NCI-H2107 (cell line): ENCODE measurements around the gene RAPGEF5.

Experiments used
- DNase-seq: peaks from one replicate; lab custom pipeline; 2025; lab: John Stamatoyannopoulos, UW

RAPGEF5 gene

DNA sequence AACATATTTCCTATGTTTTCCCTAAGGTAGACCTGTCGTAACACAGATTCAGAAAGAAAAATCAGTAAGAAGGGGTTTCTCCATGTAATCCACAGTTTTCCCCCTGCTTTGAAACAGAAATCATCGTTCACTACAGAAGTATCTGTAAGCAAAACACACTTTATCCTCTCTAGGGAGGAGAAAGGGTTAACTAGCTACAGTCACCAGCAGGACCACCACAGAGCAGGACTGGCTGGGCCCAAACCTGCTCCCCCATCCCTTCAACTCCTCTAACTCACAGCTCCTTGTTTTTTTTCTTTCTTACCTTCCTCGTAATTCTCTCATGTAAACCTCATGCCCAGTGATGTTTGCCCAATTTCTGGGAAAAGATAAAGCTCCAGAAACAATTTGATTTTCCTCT lies 167.7 kb downstream of the RAPGEF5 start:
- DNase-seq = no peak

DNA sequence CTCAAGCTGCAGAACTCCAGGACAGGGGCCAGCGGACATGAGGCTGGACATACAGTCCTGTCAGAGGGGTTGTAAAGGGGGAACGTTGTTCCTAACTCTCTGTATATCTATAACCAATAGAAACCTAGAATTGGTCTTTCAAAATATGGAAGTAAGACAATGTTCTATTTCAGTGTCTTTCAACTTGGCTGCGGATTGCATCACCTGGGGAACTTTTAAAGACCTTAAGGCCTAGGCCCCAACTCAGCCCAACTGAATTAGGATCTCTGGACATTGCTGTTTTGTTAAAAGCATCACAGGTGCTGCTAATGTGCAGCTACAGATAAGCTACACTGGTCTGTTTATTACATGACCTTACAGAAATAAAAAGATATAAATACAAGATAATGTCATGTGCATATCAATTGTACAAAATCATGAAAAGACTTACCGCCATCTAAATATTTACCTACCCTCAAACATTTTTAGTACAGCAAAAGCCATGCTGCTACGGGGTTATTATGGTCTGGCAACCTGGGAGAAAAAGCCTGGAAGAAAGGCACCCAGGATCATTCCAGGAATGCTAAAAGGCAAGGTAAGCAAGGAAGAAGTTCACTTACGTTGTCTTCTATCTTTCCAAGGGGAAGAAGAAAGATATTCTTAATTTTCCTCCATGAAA lies 169.1 kb downstream of the RAPGEF5 start:
- DNase-seq = no peak

DNA sequence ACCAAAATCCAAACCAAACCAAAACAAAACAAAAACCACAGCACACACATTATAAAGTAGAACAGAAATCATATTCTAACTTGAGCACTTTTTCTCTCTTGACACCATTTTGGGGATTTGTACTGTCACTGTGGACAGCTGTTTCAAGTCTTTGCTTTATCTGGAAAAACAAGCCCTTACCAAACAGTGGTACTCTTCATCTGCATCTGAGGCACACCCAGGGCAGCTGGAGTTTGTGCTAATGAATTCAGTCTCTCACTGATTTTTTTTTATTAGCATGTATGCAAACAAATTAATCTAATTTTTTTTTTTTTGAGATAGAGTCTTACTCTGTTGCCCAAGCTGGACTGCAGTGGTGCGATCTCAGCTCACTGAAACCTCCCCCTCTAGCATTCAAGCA lies 171.4 kb downstream of the RAPGEF5 start:
- no peak for DNase-seq

DNA sequence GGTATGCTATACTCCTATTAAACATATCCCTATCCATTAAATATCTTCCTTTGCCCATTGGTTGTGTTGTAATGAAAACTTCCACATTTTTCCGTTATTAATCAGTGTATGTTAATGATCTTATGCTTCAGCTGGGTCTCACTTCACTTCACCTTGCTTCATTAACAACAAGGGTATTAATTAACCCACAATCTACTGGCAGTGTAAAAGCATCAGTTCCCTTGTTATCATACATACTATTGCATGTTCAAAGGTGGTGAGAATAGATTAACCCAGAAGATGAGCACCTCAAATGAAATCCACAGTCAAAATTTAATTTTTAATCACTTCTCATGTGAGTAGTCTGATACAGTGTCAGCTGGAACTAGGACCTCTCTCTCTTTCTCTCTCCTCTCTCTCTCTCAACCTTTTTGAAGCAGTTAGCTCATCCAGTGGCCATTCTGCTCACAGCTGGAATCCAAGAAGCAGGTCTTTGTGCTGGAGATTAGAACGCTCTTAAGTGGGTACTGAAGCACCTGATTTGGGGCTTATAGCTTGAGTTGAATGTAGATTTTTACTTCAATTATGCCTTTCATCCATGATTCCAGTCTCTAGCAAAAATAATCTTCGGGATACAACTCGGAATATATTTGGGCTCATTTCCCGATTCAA lies 172.3 kb downstream of the RAPGEF5 start:
- DNase-seq = no peak

DNA sequence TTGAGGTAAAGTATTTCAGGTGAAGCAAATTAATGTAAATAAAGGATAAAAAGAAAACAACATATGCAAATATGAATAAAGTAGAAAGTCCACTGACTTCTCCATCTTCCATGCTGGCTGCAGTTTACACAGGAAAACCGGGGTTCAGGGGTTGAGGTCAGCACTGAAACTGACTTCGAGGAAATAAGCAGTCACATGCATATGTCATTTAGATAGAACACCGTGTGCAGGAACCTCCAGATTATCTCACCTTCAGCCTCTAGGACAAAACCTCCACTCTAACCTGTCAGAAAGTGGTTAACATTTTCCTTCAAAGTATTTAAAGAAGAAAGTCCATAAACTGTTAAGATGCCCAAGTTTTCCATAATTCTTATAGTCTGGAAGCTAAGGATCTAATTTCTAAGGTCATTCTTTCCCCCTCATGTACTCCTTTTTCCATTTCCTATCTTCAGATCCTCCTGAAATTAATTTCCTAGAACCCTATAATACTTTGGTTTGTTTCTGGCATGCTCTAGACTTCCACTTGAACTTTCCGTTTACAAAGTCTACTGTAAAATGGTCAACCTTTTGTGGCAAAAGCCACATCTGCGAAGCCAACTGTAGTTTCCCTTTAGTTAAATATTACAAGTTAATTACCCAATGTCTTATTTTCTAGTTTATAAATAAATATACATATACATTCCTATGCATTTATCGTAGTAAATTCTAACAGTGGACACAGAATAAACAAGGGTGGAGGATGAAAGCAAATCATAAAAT lies 173.3 kb downstream of the RAPGEF5 start:
- DNase-seq = no peak

DNA sequence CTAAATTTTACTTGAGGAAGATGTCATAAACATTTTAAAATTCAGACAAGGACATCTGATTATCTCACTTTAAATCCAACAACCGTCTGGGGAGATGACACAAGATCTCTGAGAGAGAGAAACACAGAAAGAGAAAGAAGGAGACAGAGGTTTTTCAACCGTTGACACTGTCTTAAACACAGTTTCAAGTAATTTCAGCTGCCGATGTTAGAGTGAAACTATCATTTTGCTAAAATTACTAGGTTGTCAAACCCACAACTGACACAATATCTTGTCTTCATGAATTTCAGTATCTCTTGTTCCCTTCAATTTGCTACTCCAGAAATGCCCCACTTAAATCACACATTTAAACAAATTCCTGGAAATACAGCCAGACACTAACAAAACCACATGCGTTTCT lies 174.8 kb downstream of the RAPGEF5 start:
- DNase-seq = no peak

DNA sequence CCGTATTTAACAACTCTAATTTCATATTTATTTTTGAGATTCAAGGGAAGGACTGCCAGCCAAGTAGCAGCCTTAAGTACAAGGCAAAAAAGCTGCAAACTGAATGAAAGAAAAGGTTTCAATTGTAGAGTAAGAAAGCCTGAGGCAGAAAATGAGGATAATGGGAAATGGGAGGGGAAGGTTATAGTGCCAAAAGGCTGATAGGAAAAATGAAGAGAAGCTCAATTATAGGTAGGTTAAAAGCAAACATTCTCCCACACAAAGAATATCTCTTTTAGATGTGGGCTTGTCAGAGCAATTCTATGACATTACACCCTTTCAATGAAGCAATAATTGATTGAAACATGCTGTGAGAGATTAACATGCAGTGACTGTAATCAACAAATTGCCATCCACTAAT lies 175.3 kb downstream of the RAPGEF5 start:
- no peak for DNase-seq

DNA sequence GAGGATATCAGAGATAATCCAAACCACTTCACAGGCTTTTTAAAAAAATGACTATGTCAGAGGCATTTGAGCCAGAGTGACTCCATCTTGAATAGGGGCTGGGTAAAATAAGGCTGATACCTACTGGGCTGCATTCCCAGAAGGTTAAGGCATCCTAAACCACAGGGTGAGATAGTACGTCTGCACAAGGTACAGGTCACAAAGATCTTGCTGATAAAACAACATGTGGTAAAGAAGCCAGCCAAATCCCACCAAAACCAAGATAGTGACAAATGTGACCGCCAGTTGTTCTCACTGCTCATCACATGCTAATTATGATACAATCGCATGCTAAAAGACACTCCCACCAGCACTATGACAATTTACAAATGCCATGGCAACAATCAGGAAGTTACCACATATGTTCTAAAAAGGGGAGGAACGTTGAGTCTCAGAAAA lies 177.5 kb downstream of the RAPGEF5 start:
- DNase-seq = no peak

DNA sequence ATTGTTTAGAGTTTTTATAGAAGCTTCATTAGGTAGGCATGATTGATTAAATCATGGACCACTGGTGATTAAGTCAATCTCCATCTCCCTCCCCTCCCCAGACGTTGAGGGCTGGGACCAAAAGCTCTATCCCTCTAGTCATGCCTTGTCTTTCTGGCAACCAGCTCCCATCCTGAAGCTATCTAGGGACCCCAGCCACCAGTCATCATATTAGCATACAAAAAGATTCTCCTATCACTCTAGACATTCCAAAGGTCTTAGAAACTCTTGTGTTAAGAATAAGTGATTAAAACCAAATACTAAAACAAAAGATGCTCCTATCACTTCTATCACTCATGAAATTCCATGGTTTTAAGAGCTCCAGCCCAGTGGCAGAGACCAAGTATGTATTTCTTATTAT lies 178.2 kb downstream of the RAPGEF5 start:
- no peak for DNase-seq

DNA sequence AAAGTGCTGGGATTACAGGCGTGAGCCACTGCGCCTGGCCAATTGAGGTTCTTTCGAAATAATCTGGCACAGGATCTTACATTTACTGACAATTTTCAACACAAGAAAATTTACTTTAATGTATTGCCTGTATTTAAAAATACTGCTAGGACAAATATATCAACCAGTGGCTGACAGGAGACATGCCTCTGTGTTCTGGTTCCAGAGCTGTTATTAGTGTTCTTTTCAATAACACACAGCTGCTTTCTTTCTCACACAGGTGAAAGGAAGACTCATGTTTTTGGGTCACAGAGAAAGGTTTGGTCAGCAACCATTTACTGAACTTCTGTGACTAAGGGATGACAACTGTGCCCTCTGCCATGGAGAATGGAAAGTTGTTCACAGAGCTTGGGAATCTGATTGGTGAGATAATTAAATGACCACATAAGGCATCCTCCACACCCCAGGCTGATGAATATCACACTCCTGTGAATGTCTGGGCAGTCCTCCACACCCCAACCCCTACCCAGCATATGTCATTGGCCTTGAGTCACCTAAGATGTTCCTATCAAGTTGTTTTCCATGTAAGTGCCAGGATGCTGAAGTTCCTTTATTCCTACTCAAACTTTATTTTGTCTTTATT lies 180.1 kb downstream of the RAPGEF5 start:
- DNase-seq = no peak

DNA sequence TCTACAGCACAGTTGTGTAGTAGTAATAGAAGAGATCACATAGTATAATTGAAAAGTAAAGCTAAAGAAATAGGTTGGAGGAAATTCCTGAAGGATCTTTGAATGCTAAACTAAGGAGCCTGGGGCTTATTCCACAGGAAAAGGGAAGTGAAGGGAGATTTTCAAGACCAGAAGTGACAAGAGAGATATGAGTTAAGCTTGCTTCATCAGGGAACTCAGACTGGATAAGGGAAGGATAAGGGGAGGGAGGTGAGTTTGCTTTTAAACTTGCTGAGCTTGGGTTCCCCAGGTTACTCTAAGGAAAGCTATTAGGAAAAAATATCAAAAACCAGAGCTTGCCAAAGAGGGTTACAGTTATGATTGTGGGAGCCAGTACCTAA lies 182.4 kb downstream of the RAPGEF5 start:
- DNase-seq = no peak

DNA sequence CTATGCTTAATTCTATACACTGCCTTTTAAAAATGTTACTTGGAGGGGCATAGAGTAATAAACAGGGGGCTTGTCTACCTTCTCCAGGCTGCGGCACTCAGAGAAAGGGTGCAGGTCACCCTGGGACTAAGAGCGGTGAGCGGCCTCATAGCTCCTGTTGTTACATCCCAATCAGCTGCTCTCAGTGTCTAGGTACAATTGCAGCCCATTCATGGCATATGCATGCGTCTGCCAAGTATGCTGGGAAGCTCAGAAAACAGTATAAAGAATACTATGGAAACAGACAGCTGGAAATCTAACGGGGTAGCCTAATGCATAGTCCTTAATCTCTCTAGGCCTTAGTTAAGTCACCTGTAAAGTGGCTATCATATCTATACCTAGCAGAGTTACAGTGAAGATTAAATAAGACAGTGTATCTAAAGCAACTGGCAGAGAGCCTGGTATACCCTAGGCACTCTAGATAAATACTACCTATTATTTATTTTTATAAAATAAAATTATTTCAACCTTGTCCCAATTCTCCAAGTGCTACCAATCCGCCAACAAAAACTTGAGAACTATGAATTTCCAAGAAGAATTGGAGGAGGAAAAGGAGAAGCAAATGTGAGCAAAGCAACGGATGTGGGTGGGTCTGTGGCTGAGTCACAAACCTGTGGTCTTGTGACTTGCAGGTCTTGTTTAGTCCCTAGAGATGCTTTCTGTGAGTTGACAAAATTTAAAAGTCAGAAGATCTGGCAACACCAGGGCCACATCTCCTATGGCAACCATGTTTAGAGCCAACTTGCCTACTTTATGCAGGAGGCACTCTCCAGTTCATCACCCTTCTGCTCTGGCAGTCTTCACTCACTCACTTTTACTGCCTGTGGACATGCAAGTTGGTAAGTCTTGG lies 183.0 kb downstream of the RAPGEF5 start:
- no peak for DNase-seq

DNA sequence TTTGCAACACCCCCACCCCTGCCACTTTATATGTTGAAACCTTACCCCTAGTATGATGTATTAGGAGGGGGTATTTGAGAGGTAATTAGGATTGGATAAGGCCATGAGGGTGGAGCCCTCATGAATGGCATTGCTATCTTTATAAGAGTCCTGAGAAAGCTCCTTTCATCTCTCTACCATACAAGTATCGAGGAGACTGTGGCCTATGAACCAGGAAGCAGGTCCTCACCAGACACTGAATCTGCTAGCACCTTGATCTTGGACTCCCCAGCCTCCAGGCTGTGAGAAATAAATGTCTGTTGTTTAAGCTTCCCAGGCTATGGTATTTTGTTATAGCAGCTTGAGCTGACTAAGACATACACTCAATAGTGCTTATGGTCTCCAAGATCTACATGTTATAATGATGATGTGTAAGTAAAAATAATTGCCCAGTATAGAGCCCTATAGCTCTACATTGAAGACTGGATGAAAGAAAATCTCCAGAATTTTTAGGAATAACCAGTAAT lies 188.8 kb downstream of the RAPGEF5 start:
- DNase-seq = no peak

DNA sequence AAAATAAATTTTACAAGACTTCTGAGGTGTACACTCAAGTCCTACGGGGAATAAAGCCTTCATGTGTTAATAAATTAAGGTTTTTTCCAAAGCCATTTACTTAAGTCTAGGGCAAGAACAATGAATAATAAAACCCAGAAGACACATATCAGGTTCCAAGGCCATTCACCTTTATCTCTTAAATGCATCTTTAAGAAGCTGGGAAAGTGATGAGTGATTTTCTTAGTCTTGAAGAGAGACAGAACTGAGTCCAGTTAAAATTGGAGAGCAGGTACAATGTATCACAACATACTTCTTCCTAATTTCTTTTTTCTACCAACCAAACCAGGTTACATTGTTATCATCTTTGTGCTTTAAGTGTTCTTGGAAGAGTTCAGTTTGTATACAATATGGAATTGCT lies 189.5 kb downstream of the RAPGEF5 start:
- DNase-seq = no peak

DNA sequence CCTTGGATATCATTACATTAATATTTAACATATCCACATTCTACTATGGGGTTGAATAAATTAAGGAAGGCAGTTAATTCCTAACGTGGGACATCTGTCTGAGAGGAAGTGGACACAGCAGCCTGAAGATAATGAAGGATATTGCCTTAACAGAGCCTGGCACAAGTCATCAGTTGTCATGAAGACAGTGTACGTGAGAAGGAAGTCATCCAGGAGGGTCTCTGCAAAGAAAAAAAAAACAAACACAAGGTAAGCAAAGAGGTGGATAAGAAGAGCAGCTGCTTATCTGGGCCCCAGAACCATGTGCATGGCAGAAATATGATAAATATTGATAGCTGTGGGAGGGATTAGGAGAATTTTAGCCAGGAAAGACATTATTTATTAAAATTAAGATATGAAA lies 190.0 kb downstream of the RAPGEF5 start:
- DNase-seq = no peak

DNA sequence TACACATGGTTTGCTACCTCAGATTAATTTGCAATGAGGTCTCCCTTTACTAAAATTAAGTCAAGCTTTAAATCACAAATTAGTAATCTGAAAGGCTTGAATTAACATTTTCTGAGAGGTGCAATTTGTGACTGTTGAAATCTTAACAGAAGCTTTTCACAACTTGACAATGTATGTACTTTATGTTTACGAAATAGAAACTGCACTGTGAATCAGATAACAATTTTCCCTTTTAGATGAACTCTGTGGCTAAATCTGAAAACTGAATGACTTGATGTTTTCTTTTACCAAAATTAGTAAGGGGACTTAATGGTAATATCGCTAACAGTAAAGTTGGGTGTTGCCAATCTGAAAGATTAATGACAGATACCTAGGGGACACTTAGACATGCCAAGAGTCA lies 197.6 kb downstream of the RAPGEF5 start:
- DNase-seq = no peak

DNA sequence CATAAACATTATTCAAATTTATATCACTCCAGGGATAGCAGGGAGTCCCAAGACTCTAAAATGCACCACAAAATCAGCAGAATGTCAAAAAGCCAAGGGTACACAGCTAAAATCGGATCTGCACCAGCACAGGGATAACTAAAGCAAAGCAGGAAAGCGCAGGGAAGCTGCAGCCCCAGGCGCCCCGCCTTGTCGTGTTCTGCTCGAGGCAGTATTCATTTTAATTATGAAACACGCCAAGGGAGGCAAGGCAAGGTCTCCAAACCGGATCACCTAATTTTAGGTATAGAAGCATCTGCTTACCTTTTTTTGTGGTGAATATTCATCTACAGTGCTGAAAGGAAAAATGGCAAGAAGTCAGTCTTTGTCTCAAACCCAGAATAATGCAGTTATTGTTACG lies 199.4 kb downstream of the RAPGEF5 start:
- no peak for DNase-seq

DNA sequence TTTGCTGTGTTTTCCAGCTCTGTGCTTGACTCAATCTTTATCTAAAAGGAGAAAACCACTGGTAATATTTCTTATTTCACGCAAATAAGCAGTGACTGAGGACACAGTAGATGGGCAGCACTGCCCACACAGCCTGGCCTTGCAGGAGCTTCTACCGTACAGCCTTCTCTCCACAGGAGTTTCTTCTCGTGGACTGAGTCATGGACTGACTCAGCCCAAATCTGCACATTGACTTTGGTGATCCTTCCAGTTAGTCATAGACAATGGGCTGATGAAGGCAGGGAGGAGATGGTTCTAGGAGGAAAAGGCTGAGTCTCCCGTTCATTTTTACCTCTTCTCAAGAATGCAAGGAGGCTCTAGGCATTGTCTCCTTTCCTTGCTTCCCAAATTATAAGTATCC lies 200.7 kb downstream of the RAPGEF5 start:
- no peak for DNase-seq

DNA sequence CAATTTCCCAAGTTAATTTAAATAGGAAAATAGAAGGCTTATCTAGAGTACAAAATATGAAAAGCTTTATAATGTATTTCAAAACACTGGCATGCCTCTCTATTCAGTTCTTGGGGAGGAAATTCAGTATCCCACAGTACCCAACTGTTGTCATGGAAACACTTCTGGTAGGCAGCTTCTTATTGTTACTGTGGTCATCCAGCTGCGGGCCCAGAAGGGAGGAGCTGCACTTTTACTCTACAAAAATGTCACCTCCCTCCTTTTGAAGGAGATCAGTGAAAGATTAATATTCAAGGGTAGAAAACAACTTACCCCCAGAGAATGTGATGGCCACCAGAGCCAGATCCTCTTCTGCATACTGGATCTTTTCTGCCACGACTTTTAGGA lies 202.8 kb downstream of the RAPGEF5 start:
- no peak for DNase-seq

DNA sequence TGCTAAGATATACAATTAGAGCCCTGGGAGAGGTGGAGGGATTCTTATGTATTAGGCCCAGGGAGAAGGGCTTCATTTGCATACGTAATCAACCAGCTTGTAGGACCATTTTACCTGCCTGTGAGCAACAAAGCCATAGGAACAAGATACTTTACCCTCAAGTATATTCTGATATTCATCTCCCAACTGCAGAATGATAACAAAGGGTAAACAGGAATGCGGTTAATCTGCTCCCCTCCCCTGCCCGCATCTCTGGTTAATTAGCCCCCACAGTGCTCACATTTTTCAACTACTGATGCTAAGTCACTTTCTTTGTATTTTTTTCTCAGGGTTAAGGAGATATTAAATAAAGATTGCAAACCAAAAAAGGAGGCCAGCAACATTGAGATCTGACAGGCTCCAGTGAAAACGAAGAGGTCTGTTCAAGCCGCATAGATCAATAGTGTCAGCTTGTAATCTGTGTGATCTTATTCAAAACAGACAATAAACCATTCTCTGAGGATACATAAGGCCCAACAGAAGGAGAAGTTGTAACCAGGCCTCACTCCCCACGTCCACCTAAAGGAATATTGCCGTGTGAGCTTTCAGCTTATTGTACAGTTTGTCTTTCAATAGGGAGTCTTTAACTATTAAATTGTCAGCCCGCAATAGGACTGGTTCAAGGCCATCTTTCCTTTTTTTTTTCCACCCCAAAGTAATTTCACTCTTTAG lies 203.4 kb downstream of the RAPGEF5 start:
- no peak for DNase-seq

DNA sequence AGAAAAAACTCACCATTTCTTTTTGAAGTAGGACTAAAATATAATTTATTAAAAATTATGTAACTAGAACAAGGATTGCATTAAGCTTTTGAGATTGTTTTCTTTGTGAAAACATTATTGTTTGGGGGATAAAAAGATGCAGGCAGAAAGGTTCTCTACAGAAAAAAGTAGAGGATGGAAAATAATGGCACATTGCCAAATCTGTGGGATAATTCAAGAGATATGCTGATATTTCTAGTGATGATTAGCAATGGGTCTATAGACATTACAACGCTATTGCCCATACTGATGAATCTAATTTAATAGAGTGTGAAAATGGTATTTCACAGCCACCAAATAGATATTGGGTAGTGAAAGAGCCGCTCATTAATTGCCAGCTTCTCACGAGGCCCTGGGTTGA lies 204.3 kb downstream of the RAPGEF5 start:
- DNase-seq = no peak
